DND-41 (cell line): ENCODE measurements around the gene GRIK4.

Experiments used
- EZH2 ChIP-seq: IDR thresholded peaks from 3 replicates; pipeline ENCODE4 v1.6.1; 2012; ENCODE audit warnings: borderline replicate concordance, low read depth, mild to moderate bottlenecking, moderate library complexity, low read length, inconsistent platforms; ENCODE audit not compliant: severe bottlenecking
- TF ChIP-seq, protein P1 (sequence below): IDR thresholded peaks from 2 replicates; pipeline ENCODE4 v1.5.1; 2012; ENCODE audit warnings: borderline replicate concordance, low read length, moderate library complexity, mild to moderate bottlenecking; ENCODE audit not compliant: poor library complexity, severe bottlenecking; ENCODE audit errors: extremely low read depth

DNA sequence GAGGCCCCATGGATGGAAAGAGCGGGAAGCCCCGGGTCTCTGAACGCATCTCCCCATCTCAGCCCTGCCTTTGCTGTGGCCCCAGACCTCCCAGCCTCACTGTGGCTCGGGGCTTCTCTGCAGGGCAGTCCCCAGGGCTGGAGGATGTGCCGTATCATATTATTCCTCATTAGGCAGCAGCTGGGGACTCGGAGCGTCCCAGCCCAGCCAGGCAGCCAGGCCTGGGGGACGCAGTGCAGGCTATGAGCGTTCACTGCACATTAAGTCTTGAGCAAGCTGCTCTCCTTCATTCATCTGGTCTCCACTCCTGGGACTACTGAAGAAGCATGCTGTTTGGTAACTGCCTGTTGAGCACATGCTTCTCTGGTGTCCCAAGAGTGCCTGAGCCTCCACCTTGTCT, 285.6 kb downstream of the GRIK4 start:
- TF ChIP-seq, protein P1, sequence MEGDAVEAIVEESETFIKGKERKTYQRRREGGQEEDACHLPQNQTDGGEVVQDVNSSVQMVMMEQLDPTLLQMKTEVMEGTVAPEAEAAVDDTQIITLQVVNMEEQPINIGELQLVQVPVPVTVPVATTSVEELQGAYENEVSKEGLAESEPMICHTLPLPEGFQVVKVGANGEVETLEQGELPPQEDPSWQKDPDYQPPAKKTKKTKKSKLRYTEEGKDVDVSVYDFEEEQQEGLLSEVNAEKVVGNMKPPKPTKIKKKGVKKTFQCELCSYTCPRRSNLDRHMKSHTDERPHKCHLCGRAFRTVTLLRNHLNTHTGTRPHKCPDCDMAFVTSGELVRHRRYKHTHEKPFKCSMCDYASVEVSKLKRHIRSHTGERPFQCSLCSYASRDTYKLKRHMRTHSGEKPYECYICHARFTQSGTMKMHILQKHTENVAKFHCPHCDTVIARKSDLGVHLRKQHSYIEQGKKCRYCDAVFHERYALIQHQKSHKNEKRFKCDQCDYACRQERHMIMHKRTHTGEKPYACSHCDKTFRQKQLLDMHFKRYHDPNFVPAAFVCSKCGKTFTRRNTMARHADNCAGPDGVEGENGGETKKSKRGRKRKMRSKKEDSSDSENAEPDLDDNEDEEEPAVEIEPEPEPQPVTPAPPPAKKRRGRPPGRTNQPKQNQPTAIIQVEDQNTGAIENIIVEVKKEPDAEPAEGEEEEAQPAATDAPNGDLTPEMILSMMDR = no peak
- TF ChIP-seq EZH2 = no peak
